Measurements from ENCODE around the gene IL1RL1.

IL1RL1 gene

GRCh38 chr2:102392942-102393341, 81.6 kb downstream of the IL1RL1 start:
- H3K36me3 ChIP-seq (ENCODE audit: insufficient read depth, low read length), result no peaks in the 10 kb centered on the region; the same call in 1 of the 2 replicates
- no peak overlapping the region for H3K4me2 ChIP-seq (ENCODE audit: low read depth, low read length, poor library complexity, severe bottlenecking)
- H3K9me3 ChIP-seq (ENCODE audit: insufficient read depth, low read depth, low read length), result no peaks in the 10 kb centered on the region
- peaks cover 11% of the 10 kb centered on the region; the same call in 1 of the 2 replicates for H3F3A ChIP-seq (ENCODE audit: low read depth)
- H4K20me1 ChIP-seq (ENCODE audit: insufficient read depth, low read length, poor library complexity, severe bottlenecking), result no peaks in the 10 kb centered on the region
- no peaks in the 10 kb centered on the region for H3K79me2 ChIP-seq (ENCODE audit: insufficient read depth, low read length)
- H3K9ac ChIP-seq (ENCODE audit: low read depth, low read length, poor library complexity, severe bottlenecking), result no peak overlapping the region
- H3K9me2 ChIP-seq (replicated peaks; ENCODE audit: low read depth, low read length), result no peaks in the 10 kb centered on the region
- TF ChIP-seq CTCF (conservative IDR thresholded peaks at IDR 0.05; ENCODE audit: low read length) (no peak), EZH2phosphoT487 (IDR thresholded peaks at IDR 0.05; ENCODE audit: borderline replicate concordance) (no peak)
- H3K4me3 ChIP-seq (ENCODE audit: low read length, poor library complexity, severe bottlenecking), result no peak overlapping the region
- H3K27me3 ChIP-seq (ENCODE audit: insufficient read depth, low read length, poor library complexity, severe bottlenecking), result no peaks in the 10 kb centered on the region
- H3K4me1 ChIP-seq (ENCODE audit: insufficient read depth, low read length, poor library complexity, severe bottlenecking), result peaks cover 63% of the 10 kb centered on the region
- H2AFZ ChIP-seq (ENCODE audit: low read length), result no peak overlapping the region

GRCh38 chr2:102396012-102396411, 84.6 kb downstream of the IL1RL1 start:
- Histone ChIP-seq H3K4me1 (ENCODE audit: insufficient read depth, low read length, poor library complexity, severe bottlenecking) (peaks cover 93% of the 10 kb centered on the region), H4K20me1 (ENCODE audit: insufficient read depth, low read length, poor library complexity, severe bottlenecking) (no peaks in the 10 kb centered on the region), H3K27me3 (ENCODE audit: insufficient read depth, low read length, poor library complexity, severe bottlenecking) (no peaks in the 10 kb centered on the region), H3K4me3 (ENCODE audit: low read length, poor library complexity, severe bottlenecking) (no peak overlapping the region), H3K36me3 (ENCODE audit: insufficient read depth, low read length) (no peaks in the 10 kb centered on the region), H3K4me2 (ENCODE audit: low read depth, low read length, poor library complexity, severe bottlenecking) (peak overlapping the region; percentile 82), H3F3A (ENCODE audit: low read depth) (peaks cover 24% of the 10 kb centered on the region; the same call in 1 of the 2 replicates), H3K9me2 (replicated peaks; ENCODE audit: low read depth, low read length) (no peaks in the 10 kb centered on the region), H3K9me3 (ENCODE audit: insufficient read depth, low read depth, low read length) (no peaks in the 10 kb centered on the region), H3K79me2 (ENCODE audit: insufficient read depth, low read length) (no peaks in the 10 kb centered on the region), H3K9ac (ENCODE audit: low read depth, low read length, poor library complexity, severe bottlenecking) (peak overlapping the region; percentile 84), H2AFZ (ENCODE audit: low read length) (no peak overlapping the region)
- TF ChIP-seq EZH2phosphoT487 (IDR thresholded peaks at IDR 0.05; ENCODE audit: borderline replicate concordance), result no peak
- no peak for TF ChIP-seq CTCF (conservative IDR thresholded peaks at IDR 0.05; ENCODE audit: low read length)

- Histone ChIP-seq H2AFZ (ENCODE audit: low read length) (no peak overlapping the region), H3K9me3 (ENCODE audit: insufficient read depth, low read depth, low read length) (no peaks in the 10 kb centered on the region), H3K4me2 (ENCODE audit: low read depth, low read length, poor library complexity, severe bottlenecking) (peak overlapping the region; percentile 82), H3K79me2 (ENCODE audit: insufficient read depth, low read length) (no peaks in the 10 kb centered on the region), H3K4me3 (ENCODE audit: low read length, poor library complexity, severe bottlenecking) (peak overlapping the region; percentile 52), H3K27me3 (ENCODE audit: insufficient read depth, low read length, poor library complexity, severe bottlenecking) (no peaks in the 10 kb centered on the region), H3K4me1 (ENCODE audit: insufficient read depth, low read length, poor library complexity, severe bottlenecking) (peaks cover 92% of the 10 kb centered on the region), H3K9ac (ENCODE audit: low read depth, low read length, poor library complexity, severe bottlenecking) (peak overlapping the region; percentile 84), H4K20me1 (ENCODE audit: insufficient read depth, low read length, poor library complexity, severe bottlenecking) (no peaks in the 10 kb centered on the region), H3K36me3 (ENCODE audit: insufficient read depth, low read length) (no peaks in the 10 kb centered on the region), H3K9me2 (replicated peaks; ENCODE audit: low read depth, low read length) (no peaks in the 10 kb centered on the region), H3F3A (ENCODE audit: low read depth) (peaks cover 22% of the 10 kb centered on the region; the same call in 1 of the 2 replicates)
- TF ChIP-seq EZH2phosphoT487 (IDR thresholded peaks at IDR 0.05; ENCODE audit: borderline replicate concordance), result no peak
- TF ChIP-seq CTCF (conservative IDR thresholded peaks at IDR 0.05; ENCODE audit: low read length), result no peak
Measured at GRCh38 chr2:102397209-102397608, 85.8 kb downstream of the IL1RL1 start.

All from Loucy (cell line).